ENCODE results near the gene AP3S1.

DNA sequence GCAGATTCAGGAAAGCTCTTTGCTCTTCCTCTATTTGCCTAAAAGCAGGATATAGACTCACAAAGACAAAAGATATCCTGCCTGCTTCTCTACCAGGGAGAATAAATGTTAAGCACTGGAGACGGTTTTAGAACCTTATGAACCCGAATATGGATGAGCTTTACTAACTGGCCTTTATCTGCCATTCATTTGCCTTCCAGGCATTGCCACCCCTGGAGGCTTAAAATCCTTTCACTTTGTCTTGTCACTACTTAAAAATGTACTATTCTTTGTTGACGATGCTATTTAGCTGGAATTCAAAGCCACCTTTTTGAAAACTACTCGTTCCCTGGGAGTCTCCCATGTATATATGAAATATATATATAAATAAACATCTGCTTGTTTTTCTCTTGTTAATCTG is 97.3 kb downstream of the AP3S1 start:
- TF ChIP-seq BHLHE40 (IDR thresholded peaks at IDR 0.05; ENCODE audit: borderline replicate concordance) (no peak), SP1 (IDR thresholded peaks at IDR 0.05) (no peak), FOXM1 (IDR thresholded peaks at IDR 0.05; ENCODE audit: borderline replicate concordance) (no peak), NFRKB (IDR thresholded peaks at IDR 0.05) (no peak), SUZ12 (IDR thresholded peaks at IDR 0.05) (no peak), LEF1 (IDR thresholded peaks at IDR 0.05; ENCODE audit: borderline replicate concordance) (no peak), FOXK2 (IDR thresholded peaks at IDR 0.05) (no peak), HDGF (IDR thresholded peaks at IDR 0.05; ENCODE audit: borderline replicate concordance) (no peak), TARDBP (IDR thresholded peaks at IDR 0.05) (no peak), L3MBTL2 (conservative IDR thresholded peaks at IDR 0.05) (no peak), FOXA1 (IDR thresholded peaks at IDR 0.05) (no peak)
- TF ChIP-seq, protein P1, sequence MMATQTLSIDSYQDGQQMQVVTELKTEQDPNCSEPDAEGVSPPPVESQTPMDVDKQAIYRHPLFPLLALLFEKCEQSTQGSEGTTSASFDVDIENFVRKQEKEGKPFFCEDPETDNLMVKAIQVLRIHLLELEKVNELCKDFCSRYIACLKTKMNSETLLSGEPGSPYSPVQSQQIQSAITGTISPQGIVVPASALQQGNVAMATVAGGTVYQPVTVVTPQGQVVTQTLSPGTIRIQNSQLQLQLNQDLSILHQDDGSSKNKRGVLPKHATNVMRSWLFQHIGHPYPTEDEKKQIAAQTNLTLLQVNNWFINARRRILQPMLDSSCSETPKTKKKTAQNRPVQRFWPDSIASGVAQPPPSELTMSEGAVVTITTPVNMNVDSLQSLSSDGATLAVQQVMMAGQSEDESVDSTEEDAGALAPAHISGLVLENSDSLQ (IDR thresholded peaks at IDR 0.05), result no peak
